Measurements from ENCODE around the gene DMKN.
A peak's percentile ranks its signal among the peaks of the same experiment; 100 is the strongest.

The DMKN gene

GRCh38 chr19:35513628-35514281 lies at the start of gene DMKN:
Gene DMKN, minus strand, starts transcription at chr19:35513649. Its CDS starts 174 bp downstream, at chr19:35513475.
- DNase-seq (ENCODE audit: low read depth): no peak

GRCh38 chr19:35562776-35563175 lies 49.3 kb upstream of the DMKN start:
- DNase-seq (ENCODE audit: low read depth): no peak

GRCh38 chr19:35562336-35562735 lies 48.9 kb upstream of the DMKN start:
- no peak for DNase-seq (ENCODE audit: low read depth)

GRCh38 chr19:35561436-35561835 lies 48.0 kb upstream of the DMKN start:
- no peak for DNase-seq (ENCODE audit: low read depth)

- DNase-seq (ENCODE audit: low read depth): no peak
These were observed 47.2 kb upstream of the DMKN start for GRCh38 chr19:35560677-35561076.

GRCh38 chr19:35560271-35560670 lies 46.8 kb upstream of the DMKN start:
- DNase-seq (ENCODE audit: low read depth): no peak

GRCh38 chr19:35559781-35560180 lies 46.3 kb upstream of the DMKN start:
- DNase-seq (ENCODE audit: low read depth): no peak

GRCh38 chr19:35559281-35559659 lies 45.8 kb upstream of the DMKN start:
- no peak for DNase-seq (ENCODE audit: low read depth)

- DNase-seq (ENCODE audit: low read depth): no peak
These were observed 45.2 kb upstream of the DMKN start for GRCh38 chr19:35558400-35559280.

GRCh38 chr19:35557539-35558399 lies 44.3 kb upstream of the DMKN start:
- peak; percentile 54 for DNase-seq (ENCODE audit: low read depth)

- DNase-seq (ENCODE audit: low read depth): no peak
These were observed 43.5 kb upstream of the DMKN start for GRCh38 chr19:35556846-35557538.

- no peak for DNase-seq (ENCODE audit: low read depth)
These were observed 42.7 kb upstream of the DMKN start for GRCh38 chr19:35556025-35556590.

- no peak for DNase-seq (ENCODE audit: low read depth)
These were observed 42.0 kb upstream of the DMKN start for GRCh38 chr19:35555301-35556005.

GRCh38 chr19:35554076-35554475 lies 40.6 kb upstream of the DMKN start:
- no peak for DNase-seq (ENCODE audit: low read depth)

- no peak for DNase-seq (ENCODE audit: low read depth)
These were observed 40.0 kb upstream of the DMKN start for GRCh38 chr19:35553385-35554000.

GRCh38 chr19:35552534-35553384 lies 39.3 kb upstream of the DMKN start:
- DNase-seq (ENCODE audit: low read depth): no peak

GRCh38 chr19:35551091-35551810 lies 37.8 kb upstream of the DMKN start:
- no peak for DNase-seq (ENCODE audit: low read depth)

GRCh38 chr19:35549879-35550523 lies 36.6 kb upstream of the DMKN start:
- no peak for DNase-seq (ENCODE audit: low read depth)
